Activated CD8-positive, alpha-beta memory T cell treated with anti-CD3 and anti-CD28 coated beads, Interleukin-2, amount 50 U/mL, for 1 hour (primary cell): Measurements from ENCODE around the gene HBA2.
"Not testable (repeated sequence)": the region's sequence is repeated elsewhere in the genome, so short reads cannot be mapped to it uniquely, and the experiment has no call there.

ENCODE experiments used
- DNase-seq: peaks from one replicate; pipeline ENCODE4 v3.0.0-alpha.2; 2020; ENCODE audit errors: extremely low read depth

HBA2 gene

DNA sequence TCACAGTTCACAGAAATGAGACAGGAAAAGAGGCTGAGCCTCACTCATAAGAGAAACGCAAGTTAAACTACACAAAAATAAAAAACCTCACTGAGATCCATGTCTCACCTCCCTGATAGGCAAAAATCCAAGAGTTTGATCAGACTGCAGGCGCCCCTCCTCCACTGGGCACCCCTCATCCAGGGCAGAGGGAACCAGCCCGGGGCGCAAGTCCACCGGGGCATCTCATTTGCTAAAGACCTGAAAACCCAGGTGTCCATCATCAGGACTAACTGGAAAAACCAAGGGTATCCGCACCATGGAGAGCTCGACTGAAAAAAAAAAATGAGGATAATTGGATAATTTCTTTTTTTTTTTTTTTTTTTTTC is 17.7 kb upstream of the HBA2 start:
- no peak for DNase-seq

DNA sequence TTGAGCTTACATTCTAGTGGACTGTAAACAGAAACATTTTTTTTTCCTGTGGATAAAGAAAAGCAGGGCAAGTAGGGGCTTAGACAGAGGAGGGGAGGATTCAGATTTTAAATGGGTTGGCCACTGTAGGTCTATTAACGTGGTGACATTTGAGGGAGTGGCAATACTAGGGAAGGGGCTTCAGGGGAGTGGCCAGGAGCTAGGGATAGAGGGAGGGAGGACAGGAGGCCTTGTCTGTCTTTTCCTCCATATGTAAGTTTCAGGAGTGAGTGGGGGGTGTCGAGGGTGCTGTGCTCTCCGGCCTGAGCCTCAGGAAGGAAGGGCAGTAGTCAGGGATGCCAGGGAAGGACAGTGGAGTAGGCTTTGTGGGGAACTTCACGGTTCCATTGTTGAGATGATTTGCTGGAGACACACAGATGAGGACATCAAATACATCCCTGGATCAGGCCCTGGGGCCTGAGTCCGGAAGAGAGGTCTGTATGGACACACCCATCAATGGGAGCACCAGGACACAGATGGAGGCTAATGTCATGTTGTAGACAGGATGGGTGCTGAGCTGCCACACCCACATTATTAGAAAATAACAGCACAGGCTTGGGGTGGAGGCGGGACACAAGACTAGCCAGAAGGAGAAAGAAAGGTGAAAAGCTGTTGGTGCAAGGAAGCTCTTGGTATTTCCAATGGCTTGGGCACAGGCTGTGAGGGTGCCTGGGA is 13.4 kb upstream of the HBA2 start:
- DNase-seq: no peak

DNA sequence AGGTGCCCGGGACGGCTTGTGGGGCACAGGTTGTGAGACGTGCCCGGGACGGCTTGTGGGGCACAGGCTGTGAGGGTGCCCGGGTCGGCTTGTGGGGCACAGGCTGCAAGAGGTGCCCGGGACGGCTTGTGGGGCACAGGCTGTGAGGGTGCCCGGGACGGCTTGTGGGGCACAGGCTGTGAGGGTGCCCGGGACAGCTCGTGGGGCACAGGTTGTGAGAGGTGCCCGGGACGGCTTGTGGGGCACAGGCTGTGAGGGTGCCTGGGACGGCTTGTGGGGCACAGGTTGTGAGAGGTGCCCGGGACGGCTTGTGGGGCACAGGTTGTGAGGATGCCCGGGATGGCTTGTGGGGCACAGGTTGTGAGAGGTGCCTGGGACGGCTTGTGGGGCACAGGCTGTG is 12.4 kb upstream of the HBA2 start:
- DNase-seq: not testable (repeated sequence)

DNA sequence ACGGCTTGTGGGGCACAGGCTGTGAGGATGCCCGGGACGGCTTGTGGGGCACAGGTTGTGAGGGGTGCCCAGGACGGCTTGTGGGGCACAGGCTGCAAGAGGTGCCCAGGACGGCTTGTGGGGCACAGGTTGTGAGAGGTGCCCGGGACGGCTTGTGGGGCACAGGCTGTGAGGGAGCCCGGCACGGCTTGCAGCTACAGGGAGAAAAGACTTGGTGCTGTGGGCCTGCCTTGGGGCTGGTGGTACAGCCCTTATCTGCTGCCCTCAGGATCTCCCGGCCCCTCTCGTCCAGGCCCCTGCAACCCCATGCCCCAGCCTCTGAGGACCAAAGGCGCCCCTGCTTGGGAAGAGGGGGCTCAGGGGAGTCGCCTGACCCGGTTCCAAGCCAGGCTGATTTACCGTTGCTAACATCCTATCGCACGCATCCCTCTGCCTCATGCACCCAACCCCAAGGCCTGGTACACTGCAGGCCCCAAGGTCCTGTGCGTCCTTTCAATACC is 11.9 kb upstream of the HBA2 start:
- no peak for DNase-seq

DNA sequence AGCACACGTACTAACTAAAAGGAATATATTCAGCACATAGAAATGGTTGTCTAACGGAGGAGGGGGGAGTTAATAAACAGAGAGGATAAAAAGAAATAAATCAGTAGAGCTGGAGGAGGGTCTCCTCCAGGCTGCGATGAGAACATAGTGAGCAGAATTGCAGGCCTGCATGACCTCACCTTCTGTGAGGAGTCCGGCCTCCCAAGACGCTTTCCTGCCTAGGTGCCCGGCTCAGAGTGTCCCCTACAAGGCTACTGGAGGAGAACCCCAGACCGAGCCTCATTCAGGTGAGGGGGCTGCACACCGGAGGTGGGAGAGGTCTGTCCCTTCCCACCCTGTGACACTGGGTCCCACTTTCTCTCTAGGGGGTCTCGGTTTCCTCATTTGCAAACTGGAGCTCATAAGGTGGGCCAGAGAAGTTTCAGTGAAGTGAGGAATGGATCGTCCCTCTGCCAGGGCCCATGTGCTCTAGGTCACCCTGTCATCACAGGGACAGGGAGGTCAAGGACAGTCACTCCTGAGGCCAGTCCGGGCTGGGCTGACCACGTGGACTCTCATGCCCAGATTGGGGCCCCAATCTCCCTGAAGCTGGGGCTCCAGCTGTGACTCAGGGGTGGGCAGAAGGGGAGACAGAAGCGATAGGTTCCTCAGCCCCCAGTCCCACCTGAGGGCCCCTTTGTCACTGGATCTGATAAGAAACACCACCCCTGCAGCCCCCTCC is 10.2 kb upstream of the HBA2 start:
- DNase-seq: no peak

DNA sequence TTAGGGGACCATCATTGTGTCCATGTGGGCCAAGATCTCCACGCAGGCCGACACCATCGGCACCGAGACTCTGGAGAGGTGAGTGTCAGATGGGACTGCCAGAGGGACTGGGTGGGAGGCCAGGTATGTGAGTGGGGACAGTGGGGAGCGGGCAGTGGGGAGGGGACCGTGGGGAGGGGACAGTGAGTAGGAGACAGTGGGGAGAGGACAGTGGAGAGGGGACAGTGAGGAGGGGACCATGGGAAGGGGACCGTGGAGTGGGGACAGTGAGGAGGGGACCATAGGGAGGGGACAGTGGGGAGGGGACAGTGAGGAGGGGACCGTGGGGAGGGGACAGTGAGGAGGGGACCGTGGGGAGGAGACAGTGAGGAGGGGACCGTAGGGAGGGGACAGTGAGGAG is 9.5 kb upstream of the HBA2 start:
- not testable (repeated sequence) for DNase-seq

DNA sequence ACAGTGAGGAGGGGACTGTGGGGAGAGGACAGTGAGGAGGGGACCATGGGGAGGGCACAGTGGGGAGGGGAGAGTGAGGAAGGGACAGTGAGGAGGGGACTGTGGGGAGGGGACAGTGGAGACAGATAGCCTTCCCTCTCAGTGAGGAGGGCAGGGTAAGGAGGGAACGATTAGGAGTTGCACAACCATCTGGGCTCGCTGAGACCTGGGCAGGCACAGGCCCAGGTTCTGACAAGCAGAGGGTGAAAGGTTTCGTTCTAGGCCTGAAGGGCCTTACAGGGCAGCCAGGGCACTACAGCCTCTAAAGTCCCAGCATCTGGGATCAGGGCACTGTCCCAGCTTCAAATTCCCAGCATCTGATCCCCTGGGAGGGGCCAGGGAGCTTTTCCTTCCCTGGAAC is 9.0 kb upstream of the HBA2 start:
- not testable (repeated sequence) for DNase-seq

DNA sequence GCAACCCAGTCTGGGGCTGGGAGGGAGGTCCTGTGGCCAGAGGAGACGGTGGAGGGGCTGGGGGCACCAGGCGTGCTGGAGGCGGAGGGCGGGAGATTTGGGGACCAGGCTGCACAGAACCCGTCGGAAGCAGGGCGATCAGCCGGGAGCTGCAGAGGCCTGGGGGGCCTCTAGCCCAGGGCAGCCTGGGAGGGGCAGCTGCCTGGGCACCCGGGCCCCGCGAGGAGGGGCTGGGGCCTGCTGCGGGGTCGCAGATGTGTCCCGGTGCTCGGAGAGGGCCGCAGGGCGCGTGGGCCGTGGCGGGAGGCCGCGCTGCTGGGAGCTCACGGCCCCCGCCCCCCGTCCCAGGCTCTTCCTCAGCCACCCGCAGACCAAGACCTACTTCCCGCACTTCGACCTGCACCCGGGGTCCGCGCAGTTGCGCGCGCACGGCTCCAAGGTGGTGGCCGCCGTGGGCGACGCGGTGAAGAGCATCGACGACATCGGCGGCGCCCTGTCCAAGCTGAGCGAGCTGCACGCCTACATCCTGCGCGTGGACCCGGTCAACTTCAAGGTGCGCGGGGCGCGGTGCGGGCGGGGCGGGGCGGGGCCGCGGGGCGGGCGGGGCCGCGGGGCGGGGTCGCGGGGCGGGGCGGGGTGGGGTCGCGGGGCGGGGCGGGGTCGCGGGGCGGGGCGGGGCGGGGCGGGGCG is 8.4 kb upstream of the HBA2 start:
- DNase-seq: not testable (repeated sequence)

DNA sequence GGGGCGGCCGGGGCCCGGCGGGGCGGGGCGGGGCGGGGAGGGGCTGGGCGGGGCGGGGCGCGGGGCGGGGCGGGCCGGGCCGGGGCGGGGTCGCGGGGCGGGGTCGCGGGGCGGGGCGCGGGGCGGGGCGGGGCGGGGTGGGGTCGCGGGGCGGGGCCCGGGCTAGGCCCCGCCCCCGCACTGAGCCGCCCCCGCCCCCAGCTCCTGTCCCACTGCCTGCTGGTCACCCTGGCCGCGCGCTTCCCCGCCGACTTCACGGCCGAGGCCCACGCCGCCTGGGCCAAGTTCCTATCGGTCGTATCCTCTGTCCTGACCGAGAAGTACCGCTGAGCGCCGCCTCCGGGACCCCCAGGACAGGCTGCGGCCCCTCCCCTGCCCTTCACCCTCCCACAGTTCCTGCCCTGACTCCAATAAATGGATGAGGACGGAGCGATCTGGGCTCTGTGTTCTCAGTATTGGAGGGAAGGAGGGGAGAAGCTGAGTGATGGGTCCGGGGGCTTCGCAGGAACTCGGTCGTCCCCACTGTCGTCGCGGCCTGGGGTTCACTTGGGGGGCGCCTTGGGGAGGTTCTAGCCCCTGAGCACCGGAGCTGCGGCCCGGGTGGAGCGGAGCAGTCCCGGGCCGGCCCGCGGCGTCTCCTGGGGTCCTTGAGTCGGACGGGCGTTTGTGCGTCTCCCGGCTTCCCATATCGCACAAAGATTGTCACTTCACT is 7.7 kb upstream of the HBA2 start:
- DNase-seq: no peak

DNA sequence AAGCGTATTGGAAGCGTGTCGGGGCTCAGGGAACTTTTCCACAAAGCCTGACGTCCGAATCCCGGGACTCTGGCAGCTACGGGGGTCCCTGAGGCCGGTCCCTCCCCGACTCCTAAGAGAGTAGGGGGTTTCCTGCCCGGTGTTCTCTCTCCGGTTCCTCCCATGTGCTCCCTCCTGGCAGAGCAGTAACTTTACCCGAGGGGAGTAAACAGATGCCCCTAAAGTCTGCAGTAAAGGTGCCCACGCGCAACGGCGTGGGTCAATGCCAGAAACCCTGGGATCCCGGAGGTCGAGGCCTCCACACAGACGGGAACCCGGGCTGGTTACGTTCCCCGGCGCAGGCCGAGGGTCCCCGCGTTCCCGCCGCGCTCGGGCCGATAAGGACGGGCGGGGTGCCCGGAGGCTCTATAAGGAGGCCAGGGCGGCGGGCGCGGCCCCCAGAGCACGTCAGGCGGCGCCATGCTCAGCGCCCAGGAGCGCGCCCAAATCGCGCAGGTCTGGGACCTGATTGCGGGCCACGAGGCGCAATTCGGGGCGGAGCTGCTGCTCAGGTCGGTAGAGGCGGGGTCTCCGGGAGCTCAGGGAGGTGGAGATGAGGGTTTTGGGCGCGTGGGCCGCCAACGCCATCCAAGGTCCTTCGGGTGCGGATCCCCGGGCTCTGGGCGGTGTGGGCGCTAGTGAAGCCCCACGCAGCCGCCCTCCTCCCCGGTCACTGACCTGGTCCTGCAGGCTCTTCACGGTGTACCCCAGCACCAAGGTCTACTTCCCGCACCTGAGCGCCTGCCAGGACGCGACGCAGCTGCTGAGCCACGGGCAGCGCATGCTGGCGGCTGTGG is 6.9 kb upstream of the HBA2 start, which contains the start of gene HBM:
Gene HBM (plus strand): TSS at position 440 of the 836 bp plus-strand sequence. CDS start 20 bp downstream, at position 460.
- no peak for DNase-seq

DNA sequence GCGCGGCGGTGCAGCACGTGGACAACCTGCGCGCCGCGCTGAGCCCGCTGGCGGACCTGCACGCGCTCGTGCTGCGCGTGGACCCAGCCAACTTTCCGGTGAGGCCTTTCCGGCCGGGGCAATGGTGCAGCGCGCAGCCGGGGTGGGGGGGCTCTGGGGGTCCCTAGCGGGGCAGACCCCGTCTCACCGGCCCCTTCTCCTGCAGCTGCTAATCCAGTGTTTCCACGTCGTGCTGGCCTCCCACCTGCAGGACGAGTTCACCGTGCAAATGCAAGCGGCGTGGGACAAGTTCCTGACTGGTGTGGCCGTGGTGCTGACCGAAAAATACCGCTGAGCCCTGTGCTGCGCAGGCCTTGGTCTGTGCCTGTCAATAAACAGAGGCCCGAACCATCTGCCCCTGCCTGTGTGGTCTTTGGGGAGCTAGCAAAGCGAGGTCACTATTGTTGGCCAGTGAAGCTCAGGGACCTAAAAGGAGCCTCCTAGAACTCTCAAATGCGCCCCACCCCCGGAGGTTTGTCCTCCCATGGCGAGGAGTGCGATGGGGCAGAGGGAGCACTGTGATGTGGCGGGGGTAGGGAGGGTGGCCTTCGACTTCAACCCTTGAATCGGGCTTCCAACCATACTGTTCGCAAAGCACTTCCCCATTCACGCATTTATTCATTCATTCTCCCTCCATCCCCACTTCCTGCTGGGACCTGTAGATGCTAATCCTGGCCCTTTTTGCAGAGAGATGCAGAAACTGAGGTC is 6.1 kb upstream of the HBA2 start:
- no peak for DNase-seq

DNA sequence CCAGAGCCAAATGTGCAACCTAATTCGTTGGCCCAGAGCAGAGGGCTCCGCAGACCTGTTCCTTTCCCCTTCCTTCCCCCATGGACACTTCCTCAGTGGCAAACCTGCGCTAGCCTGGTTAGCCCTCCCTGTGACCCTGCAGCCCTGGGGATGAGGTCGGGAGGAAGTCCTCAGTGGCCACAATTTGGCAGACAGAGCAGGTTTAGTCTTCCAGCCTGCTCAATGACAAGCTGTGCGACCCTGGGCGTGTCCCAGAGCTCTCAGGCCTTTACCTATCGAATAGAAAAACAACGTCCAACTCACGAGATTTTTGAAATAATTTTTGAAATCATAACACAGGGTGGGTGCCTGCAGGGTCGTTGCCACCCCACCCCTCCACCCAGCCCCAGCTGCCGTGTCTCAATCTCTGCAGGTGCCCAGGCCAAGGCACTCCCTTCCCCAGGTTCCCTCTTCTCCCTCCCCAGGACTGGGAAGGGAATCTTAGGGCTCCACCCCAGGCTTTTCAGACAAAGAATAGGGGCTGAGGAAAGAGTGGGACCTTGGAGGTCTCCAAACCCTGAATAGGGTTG is 5.5 kb upstream of the HBA2 start:
- no peak for DNase-seq

DNA sequence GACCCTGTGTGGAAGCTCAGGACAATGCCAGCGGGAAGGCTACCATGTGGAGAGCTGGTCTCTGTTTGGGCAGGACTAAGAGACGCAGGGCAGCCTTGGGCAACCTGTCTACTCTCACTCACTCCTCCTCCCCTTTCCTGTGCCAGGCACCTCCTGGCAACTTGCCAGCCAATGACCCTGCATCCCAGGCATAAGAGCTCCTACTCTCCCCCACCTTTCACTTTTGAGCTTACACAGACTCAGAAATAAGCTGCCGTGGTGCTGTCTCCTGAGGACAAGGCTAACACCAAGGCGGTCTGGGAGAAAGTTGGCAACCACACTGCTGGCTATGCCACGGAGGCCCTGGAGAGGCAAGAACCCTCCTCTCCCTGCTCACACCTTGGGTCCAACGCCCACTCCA is 4.3 kb upstream of the HBA2 start:
- no peak for DNase-seq

DNA sequence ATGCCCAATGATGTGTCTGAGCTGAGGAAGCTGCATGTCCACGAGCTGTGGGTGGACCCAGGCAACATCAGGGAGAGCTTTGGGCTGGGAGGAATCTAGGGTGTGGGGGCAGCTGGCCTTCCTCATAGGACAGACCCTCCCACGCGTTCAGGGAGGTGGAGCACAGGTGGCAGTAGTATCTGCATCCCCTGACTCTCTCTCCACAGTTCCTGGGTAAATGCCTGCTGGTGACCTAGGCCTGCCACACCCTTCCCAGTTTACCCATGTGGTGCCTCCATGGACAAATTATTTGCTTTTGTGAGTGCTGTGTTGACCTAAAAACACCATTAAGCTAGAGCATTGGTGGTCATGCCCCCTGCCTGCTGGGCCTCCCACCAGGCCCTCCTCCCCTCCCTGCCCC is 3.7 kb upstream of the HBA2 start:
- DNase-seq: no peak

DNA sequence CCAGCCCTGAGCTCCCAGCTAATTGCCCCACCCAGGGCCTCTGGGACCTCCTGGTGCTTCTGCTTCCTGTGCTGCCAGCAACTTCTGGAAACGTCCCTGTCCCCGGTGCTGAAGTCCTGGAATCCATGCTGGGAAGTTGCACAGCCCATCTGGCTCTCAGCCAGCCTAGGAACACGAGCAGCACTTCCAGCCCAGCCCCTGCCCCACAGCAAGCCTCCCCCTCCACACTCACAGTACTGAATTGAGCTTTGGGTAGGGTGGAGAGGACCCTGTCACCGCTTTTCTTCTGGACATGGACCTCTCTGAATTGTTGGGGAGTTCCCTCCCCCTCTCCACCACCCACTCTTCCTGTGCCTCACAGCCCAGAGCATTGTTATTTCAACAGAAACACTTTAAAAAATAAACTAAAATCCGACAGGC is 2.6 kb upstream of the HBA2 start:
- not testable (repeated sequence) for DNase-seq

DNA sequence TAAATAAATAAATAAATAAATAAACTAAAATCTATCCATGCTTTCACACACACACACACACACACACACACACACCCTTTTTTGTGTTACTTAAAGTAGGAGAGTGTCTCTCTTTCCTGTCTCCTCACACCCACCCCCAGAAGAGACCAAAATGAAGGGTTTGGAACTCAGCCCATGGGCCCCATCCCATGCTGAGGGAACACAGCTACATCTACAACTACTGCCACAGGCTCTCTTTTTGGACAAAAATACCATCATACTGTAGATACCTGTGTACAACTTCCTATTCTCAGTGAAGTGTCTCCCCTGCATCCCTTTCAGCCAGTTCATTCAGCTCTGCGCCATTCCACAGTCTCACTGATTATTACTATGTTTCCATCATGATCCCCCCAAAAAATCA is 1.9 kb upstream of the HBA2 start:
- DNase-seq: no peak

DNA sequence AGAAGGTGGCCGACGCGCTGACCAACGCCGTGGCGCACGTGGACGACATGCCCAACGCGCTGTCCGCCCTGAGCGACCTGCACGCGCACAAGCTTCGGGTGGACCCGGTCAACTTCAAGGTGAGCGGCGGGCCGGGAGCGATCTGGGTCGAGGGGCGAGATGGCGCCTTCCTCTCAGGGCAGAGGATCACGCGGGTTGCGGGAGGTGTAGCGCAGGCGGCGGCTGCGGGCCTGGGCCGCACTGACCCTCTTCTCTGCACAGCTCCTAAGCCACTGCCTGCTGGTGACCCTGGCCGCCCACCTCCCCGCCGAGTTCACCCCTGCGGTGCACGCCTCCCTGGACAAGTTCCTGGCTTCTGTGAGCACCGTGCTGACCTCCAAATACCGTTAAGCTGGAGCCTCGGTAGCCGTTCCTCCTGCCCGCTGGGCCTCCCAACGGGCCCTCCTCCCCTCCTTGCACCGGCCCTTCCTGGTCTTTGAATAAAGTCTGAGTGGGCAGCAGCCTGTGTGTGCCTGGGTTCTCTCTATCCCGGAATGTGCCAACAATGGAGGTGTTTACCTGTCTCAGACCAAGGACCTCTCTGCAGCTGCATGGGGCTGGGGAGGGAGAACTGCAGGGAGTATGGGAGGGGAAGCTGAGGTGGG is 657 bp downstream of the HBA2 start:
- not testable (repeated sequence) for DNase-seq

DNA sequence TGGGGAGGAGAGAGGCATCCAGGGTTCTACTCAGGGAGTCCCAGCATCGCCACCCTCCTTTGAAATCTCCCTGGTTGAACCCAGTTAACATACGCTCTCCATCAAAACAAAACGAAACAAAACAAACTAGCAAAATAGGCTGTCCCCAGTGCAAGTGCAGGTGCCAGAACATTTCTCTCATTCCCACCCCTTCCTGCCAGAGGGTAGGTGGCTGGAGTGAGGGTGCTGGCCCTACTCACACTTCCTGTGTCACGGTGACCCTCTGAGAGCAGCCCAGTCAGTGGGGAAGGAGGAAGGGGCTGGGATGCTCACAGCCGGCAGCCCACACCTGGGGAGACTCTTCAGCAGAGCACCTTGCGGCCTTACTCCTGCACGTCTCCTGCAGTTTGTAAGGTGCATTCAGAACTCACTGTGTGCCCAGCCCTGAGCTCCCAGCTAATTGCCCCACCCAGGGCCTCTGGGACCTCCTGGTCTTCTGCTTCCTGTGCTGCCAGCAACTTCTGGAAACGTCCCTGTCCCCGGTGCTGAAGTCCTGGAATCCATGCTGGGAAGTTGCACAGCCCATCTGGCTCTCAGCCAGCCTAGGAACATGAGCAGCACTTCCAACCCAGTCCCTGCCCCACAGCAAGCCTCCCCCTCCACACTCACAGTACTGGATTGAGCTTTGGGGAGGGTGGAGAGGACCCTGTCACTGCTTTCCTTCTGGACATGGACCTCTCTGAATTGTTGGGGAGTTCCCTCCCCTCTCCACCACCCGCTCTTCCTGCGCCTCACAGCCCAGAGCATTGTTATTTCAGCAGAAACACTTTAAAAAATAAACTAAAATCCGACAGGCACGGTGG is 1.5 kb downstream of the HBA2 start:
- DNase-seq: not testable (repeated sequence)
